K562 (cell line): ENCODE data around the gene TRIM38. TPM values are rescaled to one million over a fixed set of nuclear protein-coding genes. Genes with fewer than 3 reads are reported as not detected.

Experiments
- MTF1 ChIP-seq: fragments of 250-450 bp; sonication (Bioruptor Pico); IDR thresholded peaks from 2 replicates; pipeline ENCODE4 v1.9.0; 2021; ENCODE audit warnings: moderate library complexity, mild to moderate bottlenecking, inconsistent platforms, borderline replicate concordance
- PTBP1 ChIP-seq: fragments of 200-400 bp; formaldehyde crosslinking; IDR thresholded peaks from 2 replicates; pipeline ENCODE4 v1.6.1; 2017; ENCODE audit warnings: low read depth, low read length
- SRSF3 ChIP-seq: fragments of 200-400 bp; formaldehyde crosslinking; IDR thresholded peaks from 2 replicates; pipeline ENCODE4 v1.6.1; 2016; ENCODE audit warnings: mild to moderate bottlenecking, low read length, moderate library complexity; ENCODE audit not compliant: insufficient read depth
- ZBED1 ChIP-seq: IDR thresholded peaks from 2 replicates; pipeline ENCODE4 v1.6.1; 2014
- ZNF184 ChIP-seq: sonication (generic); formaldehyde crosslinking; IDR thresholded peaks from 2 replicates; pipeline ENCODE4 v1.5.0; 2020; ENCODE audit warnings: missing genetic modification reagents
- polyA plus RNA-seq, 8 experiments: library from polyadenylated mRNA; depleted of rRNA in 4 of 8; stranded (reverse) in 5 of 8; unstranded in 3 of 8; fragments of >200 nt; fragmentation: Nextera tagmentation in 2 of 8; fragmentation: Illumina TruSeq in 1 of 8; extraction: Ambion mirVana in 2 of 8; extraction: Trizol in 1 of 8; gene quantifications; 2 replicates each; pipeline versions ENCODE4 v1.2.1 to v1.2.3, GENCODE V29; 2011 to 2014; ENCODE audit warnings: inconsistent platforms in 1 of 8, missing spikeins in 1 of 8
- total RNA-seq, 7 experiments: library from RNA; depleted of rRNA in 6 of 7; stranded (reverse); fragments of >200 nt in 6 of 7; fragmentation: Illumina TruSeq in 2 of 7; extraction: Trizol in 2 of 7; gene quantifications; 2 replicates each; pipeline versions ENCODE4 v1.2.1 to v1.2.3, GENCODE V29; 2011 to 2021; ENCODE audit warnings: low replicate concordance in 1 of 7
- TF ChIP-seq, protein P1 (sequence below): fragments of 250-450 bp; sonication (Bioruptor Pico); IDR thresholded peaks from 2 replicates; pipeline ENCODE4 v1.4.0; 2020; ENCODE audit warnings: mild to moderate bottlenecking, moderate library complexity
- TF ChIP-seq, protein P2 (sequence below): sonication (generic); formaldehyde crosslinking; IDR thresholded peaks from 2 replicates; pipeline ENCODE4 v1.8.1; 2022; ENCODE audit warnings: missing genetic modification reagents
- TF ChIP-seq, protein P3 (sequence below), 2 experiments: IDR thresholded peaks; 2 replicates each; pipeline ENCODE4 v1.6.1; 2011; ENCODE audit warnings: borderline replicate concordance in 1 of 2, control low read depth in 1 of 2, low read depth in 1 of 2, low read length in 1 of 2, mild to moderate bottlenecking in 1 of 2, mixed read lengths in 1 of 2, moderate library complexity in 1 of 2; ENCODE audit not compliant: insufficient read depth in 1 of 2, insufficient read length in 1 of 2, poor library complexity in 1 of 2, severe bottlenecking in 1 of 2; ENCODE audit errors: extremely low read depth in 1 of 2
- TF ChIP-seq, protein P4 (sequence below): sonication (generic); formaldehyde crosslinking; IDR thresholded peaks from 2 replicates; pipeline ENCODE4 v1.5.0; 2020; ENCODE audit warnings: missing genetic modification reagents
- TF ChIP-seq, protein P5 (sequence below): fragments of 450-650 bp; formaldehyde crosslinking; IDR thresholded peaks from 2 replicates; pipeline ENCODE4 v1.4.0; 2020; ENCODE audit warnings: mild to moderate bottlenecking, moderate library complexity
- TF ChIP-seq, protein P6 (sequence below), 2 experiments: fragments of 450-650 bp; IDR thresholded peaks; 2 replicates each; pipeline ENCODE4 v1.6.1; 2016
- TF ChIP-seq, protein P7 (sequence below): fragments of 450-650 bp; IDR thresholded peaks from 2 replicates; pipeline ENCODE4 v1.6.1; 2017; ENCODE audit warnings: antibody characterized with exemption, mild to moderate bottlenecking

TRIM38 gene
- total and polyA plus RNA-seq, 9 of the 15 experiments (the other 6 are each of a cell fraction or from before 2014, with no cell fraction given) = 1.7 to 6.7 (median 6.3) TPM

DNA sequence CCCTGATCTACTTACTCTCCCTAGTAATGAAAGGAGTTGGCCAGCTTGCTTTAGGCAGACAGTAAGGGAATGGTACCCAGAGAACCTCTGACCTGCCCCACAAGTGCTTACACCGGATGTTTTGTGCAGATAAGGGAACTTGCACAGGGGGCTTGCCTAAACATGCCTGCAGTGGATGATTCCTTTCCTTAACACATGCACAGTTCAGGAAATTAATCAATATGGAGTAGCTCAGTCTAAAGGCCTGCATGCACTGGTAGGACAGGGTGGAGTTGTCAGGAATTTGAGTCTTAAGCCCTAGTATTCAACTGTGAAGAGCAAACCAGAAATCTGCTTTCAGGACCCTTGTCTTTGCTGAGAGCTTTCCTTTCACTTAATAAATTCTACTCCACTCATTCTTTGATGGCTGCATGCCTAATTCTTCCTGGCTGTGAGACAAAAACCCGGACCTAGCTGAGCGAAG is 3.9 kb upstream of the TRIM38 start (continued):
- TF ChIP-seq, protein P1, sequence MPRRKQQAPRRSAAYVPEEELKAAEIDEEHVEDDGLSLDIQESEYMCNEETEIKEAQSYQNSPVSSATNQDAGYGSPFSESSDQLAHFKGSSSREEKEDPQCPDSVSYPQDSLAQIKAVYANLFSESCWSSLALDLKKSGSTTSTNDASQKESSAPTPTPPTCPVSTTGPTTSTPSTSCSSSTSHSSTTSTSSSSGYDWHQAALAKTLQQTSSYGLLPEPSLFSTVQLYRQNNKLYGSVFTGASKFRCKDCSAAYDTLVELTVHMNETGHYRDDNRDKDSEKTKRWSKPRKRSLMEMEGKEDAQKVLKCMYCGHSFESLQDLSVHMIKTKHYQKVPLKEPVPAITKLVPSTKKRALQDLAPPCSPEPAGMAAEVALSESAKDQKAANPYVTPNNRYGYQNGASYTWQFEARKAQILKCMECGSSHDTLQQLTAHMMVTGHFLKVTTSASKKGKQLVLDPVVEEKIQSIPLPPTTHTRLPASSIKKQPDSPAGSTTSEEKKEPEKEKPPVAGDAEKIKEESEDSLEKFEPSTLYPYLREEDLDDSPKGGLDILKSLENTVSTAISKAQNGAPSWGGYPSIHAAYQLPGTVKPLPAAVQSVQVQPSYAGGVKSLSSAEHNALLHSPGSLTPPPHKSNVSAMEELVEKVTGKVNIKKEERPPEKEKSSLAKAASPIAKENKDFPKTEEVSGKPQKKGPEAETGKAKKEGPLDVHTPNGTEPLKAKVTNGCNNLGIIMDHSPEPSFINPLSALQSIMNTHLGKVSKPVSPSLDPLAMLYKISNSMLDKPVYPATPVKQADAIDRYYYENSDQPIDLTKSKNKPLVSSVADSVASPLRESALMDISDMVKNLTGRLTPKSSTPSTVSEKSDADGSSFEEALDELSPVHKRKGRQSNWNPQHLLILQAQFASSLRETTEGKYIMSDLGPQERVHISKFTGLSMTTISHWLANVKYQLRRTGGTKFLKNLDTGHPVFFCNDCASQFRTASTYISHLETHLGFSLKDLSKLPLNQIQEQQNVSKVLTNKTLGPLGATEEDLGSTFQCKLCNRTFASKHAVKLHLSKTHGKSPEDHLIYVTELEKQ (CRISPR knock-in tag) = no peak
- TF ChIP-seq, protein P2, sequence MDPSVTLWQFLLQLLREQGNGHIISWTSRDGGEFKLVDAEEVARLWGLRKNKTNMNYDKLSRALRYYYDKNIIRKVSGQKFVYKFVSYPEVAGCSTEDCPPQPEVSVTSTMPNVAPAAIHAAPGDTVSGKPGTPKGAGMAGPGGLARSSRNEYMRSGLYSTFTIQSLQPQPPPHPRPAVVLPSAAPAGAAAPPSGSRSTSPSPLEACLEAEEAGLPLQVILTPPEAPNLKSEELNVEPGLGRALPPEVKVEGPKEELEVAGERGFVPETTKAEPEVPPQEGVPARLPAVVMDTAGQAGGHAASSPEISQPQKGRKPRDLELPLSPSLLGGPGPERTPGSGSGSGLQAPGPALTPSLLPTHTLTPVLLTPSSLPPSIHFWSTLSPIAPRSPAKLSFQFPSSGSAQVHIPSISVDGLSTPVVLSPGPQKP = no peak
- TF ChIP-seq, protein P3, sequence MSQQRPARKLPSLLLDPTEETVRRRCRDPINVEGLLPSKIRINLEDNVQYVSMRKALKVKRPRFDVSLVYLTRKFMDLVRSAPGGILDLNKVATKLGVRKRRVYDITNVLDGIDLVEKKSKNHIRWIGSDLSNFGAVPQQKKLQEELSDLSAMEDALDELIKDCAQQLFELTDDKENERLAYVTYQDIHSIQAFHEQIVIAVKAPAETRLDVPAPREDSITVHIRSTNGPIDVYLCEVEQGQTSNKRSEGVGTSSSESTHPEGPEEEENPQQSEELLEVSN (IDR thresholded peaks at IDR 0.05; ENCODE audit: borderline replicate concordance in 1 of 2, extremely low read depth in 1 of 2, insufficient read depth in 1 of 2, insufficient read length in 1 of 2, low read depth in 1 of 2, low read length in 1 of 2, poor library complexity in 1 of 2, severe bottlenecking in 1 of 2) = no peak
- TF ChIP-seq SRSF3 = no peak
- TF ChIP-seq, protein P4, sequence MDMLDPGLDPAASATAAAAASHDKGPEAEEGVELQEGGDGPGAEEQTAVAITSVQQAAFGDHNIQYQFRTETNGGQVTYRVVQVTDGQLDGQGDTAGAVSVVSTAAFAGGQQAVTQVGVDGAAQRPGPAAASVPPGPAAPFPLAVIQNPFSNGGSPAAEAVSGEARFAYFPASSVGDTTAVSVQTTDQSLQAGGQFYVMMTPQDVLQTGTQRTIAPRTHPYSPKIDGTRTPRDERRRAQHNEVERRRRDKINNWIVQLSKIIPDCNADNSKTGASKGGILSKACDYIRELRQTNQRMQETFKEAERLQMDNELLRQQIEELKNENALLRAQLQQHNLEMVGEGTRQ (CRISPR knock-in tag) = no peak
- TF ChIP-seq, protein P5, sequence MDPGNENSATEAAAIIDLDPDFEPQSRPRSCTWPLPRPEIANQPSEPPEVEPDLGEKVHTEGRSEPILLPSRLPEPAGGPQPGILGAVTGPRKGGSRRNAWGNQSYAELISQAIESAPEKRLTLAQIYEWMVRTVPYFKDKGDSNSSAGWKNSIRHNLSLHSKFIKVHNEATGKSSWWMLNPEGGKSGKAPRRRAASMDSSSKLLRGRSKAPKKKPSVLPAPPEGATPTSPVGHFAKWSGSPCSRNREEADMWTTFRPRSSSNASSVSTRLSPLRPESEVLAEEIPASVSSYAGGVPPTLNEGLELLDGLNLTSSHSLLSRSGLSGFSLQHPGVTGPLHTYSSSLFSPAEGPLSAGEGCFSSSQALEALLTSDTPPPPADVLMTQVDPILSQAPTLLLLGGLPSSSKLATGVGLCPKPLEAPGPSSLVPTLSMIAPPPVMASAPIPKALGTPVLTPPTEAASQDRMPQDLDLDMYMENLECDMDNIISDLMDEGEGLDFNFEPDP (CRISPR knock-in tag) = no peak
- TF ChIP-seq, protein P6, sequence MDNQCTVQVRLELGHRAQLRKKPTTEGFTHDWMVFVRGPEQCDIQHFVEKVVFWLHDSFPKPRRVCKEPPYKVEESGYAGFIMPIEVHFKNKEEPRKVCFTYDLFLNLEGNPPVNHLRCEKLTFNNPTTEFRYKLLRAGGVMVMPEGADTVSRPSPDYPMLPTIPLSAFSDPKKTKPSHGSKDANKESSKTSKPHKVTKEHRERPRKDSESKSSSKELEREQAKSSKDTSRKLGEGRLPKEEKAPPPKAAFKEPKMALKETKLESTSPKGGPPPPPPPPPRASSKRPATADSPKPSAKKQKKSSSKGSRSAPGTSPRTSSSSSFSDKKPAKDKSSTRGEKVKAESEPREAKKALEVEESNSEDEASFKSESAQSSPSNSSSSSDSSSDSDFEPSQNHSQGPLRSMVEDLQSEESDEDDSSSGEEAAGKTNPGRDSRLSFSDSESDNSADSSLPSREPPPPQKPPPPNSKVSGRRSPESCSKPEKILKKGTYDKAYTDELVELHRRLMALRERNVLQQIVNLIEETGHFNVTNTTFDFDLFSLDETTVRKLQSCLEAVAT (IDR thresholded peaks at IDR 0.05) = no peak
- TF ChIP-seq ZNF184 (CRISPR knock-in tag) = no peak
- TF ChIP-seq, protein P7, sequence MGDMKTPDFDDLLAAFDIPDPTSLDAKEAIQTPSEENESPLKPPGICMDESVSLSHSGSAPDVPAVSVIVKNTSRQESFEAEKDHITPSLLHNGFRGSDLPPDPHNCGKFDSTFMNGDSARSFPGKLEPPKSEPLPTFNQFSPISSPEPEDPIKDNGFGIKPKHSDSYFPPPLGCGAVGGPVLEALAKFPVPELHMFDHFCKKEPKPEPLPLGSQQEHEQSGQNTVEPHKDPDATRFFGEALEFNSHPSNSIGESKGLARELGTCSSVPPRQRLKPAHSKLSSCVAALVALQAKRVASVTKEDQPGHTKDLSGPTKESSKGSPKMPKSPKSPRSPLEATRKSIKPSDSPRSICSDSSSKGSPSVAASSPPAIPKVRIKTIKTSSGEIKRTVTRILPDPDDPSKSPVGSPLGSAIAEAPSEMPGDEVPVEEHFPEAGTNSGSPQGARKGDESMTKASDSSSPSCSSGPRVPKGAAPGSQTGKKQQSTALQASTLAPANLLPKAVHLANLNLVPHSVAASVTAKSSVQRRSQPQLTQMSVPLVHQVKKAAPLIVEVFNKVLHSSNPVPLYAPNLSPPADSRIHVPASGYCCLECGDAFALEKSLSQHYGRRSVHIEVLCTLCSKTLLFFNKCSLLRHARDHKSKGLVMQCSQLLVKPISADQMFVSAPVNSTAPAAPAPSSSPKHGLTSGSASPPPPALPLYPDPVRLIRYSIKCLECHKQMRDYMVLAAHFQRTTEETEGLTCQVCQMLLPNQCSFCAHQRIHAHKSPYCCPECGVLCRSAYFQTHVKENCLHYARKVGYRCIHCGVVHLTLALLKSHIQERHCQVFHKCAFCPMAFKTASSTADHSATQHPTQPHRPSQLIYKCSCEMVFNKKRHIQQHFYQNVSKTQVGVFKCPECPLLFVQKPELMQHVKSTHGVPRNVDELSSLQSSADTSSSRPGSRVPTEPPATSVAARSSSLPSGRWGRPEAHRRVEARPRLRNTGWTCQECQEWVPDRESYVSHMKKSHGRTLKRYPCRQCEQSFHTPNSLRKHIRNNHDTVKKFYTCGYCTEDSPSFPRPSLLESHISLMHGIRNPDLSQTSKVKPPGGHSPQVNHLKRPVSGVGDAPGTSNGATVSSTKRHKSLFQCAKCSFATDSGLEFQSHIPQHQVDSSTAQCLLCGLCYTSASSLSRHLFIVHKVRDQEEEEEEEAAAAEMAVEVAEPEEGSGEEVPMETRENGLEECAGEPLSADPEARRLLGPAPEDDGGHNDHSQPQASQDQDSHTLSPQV = no peak
- TF ChIP-seq PTBP1 = no peak
- TF ChIP-seq MTF1 = no peak
- no peak for TF ChIP-seq ZBED1
